ENCODE measurements around the gene NEK10.

Gene NEK10

GRCh38 chr3:27281671-27282150 lies 87.5 kb downstream of the NEK10 start:
- no peak for DNase-seq (ENCODE audit: low read depth)
- no peak for TF ChIP-seq CTCF (IDR thresholded peaks at IDR 0.05; ENCODE audit: control insufficient read depth, insufficient read depth, low read depth, low read length, missing control alignments)
- no peak overlapping the region for H3K4me3 ChIP-seq (ENCODE audit: control insufficient read depth, low read depth, low read length)

- TF ChIP-seq CTCF (IDR thresholded peaks at IDR 0.05; ENCODE audit: control insufficient read depth, insufficient read depth, low read depth, low read length, missing control alignments), result peak; percentile 35
- no peak overlapping the region for H3K4me3 ChIP-seq (ENCODE audit: control insufficient read depth, low read depth, low read length)
- DNase-seq (ENCODE audit: low read depth), result no peak
Observed at GRCh38 chr3:27279123-27279522, 90.1 kb downstream of the NEK10 start.

- no peak for DNase-seq (ENCODE audit: low read depth)
- no peak overlapping the region for H3K4me3 ChIP-seq (ENCODE audit: control insufficient read depth, low read depth, low read length)
- TF ChIP-seq CTCF (IDR thresholded peaks at IDR 0.05; ENCODE audit: control insufficient read depth, insufficient read depth, low read depth, low read length, missing control alignments), result no peak
Observed at GRCh38 chr3:27278383-27279055, 90.7 kb downstream of the NEK10 start.

DNA sequence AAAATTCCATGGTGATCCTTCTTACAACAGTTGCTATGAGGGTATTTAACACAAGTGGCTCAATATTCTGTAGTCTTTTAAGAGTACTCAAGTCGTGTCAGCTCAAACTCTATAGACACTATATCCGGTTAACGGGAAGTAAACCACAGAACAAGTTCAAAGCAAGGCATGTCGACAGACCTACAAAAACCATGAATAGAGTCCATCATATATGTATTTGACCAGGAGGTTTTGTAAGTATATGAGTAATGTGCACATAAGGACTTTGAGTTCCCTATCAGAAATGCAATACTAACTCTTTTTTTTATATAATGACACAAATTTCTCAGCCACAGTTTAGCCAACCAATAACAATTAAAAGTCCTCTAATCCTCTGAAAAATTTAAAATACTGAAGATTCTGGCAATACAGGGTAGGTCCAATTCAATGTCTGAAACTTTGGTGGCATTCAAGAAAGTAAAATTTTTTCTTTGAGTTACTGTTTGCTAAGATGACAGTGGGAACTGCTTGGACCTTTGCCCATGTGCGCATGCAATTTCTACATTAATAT lies 93.7 kb downstream of the NEK10 start:
- no peak overlapping the region for H3K4me3 ChIP-seq (ENCODE audit: control insufficient read depth, low read depth, low read length)
- no peak for TF ChIP-seq CTCF (IDR thresholded peaks at IDR 0.05; ENCODE audit: control insufficient read depth, insufficient read depth, low read depth, low read length, missing control alignments)
- DNase-seq (ENCODE audit: low read depth), result no peak

DNA sequence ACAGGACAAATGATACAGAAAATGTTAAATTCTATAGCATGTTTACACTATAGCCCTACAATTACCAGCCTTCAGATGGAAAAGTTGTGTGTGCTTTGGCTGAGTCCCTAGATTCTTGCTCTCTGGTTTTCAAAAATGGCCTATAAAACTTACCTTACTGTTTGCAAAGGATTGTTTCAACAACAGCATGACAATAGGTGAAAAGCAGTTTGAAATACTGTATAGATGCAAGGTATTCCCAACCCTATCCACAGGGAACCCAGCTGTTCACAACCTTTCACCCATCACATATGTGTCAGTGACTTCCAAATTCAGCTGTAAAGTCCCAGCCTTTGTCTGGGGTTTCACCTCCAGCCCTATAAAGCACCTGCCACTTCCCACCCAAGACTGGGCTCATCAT lies 97.3 kb downstream of the NEK10 start:
- H3K4me3 ChIP-seq (ENCODE audit: control insufficient read depth, low read depth, low read length), result no peak overlapping the region
- DNase-seq (ENCODE audit: low read depth), result no peak
- TF ChIP-seq CTCF (IDR thresholded peaks at IDR 0.05; ENCODE audit: control insufficient read depth, insufficient read depth, low read depth, low read length, missing control alignments), result no peak

DNA sequence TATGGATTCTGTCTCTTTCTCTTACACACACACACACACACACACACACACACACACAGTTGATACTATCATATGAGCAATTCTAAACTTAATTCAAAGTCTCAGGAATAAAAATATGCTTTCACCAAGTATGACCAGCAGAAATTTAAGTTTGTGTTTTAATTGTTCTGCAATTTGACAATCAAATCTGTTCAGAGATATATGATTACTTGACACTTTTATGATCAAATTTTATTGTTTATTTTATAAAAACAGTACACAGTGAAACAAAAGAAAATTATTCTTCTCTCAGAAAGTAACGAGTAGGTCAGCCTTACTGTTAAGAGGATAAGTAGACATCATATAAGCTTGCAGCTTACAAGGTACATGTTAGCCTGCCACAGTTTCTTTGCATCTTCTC lies 114.3 kb downstream of the NEK10 start:
- DNase-seq (ENCODE audit: low read depth), result no peak
- no peak for TF ChIP-seq CTCF (IDR thresholded peaks at IDR 0.05; ENCODE audit: control insufficient read depth, insufficient read depth, low read depth, low read length, missing control alignments)

More for the DNA sequence above, 114.3 kb downstream of the NEK10 start:
- no peak overlapping the region for H3K4me3 ChIP-seq (ENCODE audit: control insufficient read depth, low read depth, low read length)
